Ascending aorta (tissue), 2 donors: Measurements from ENCODE around the gene PCDHGA5. TPM values are rescaled to one million over a fixed set of nuclear protein-coding genes. Genes with fewer than 3 reads are reported as not detected.
"Not testable (repeated sequence)": the region's sequence is repeated elsewhere in the genome, so short reads cannot be mapped to it uniquely, and the experiment has no call there.

ENCODE experiments used
- DNase-seq, 2 donors: peaks; one replicate each; pipeline ENCODE4 v3.0.0-alpha.2; 2019; ENCODE audit warnings: low spot score in 2 of 2
- H3K27ac ChIP-seq, 2 donors: fragments of 200-600 bp; sonication (generic); one replicate each; pipeline ENCODE4 v1.5.1; 2016 to 2017; ENCODE audit warnings: mild to moderate bottlenecking in 1 of 2
- H3K27me3 ChIP-seq: fragments of 200-600 bp; sonication (generic); one replicate; pipeline ENCODE4 v1.5.1; 2017
- H3K36me3 ChIP-seq, 2 donors: fragments of 200-600 bp; sonication (generic); one replicate each; pipeline ENCODE4 v1.5.1; 2016
- H3K4me1 ChIP-seq, 2 donors: fragments of 200-600 bp; sonication (generic); one replicate each; pipeline ENCODE4 v1.5.1; 2016 to 2017; ENCODE audit warnings: mild to moderate bottlenecking in 1 of 2
- H3K4me3 ChIP-seq, 2 donors: fragments of 200-600 bp; sonication (generic); one replicate each; pipeline ENCODE4 v1.5.1; 2016 to 2017; ENCODE audit warnings: mild to moderate bottlenecking in 1 of 2
- H3K9me3 ChIP-seq, 2 donors: fragments of 200-600 bp; sonication (generic); one replicate each; pipeline ENCODE4 v1.5.1; 2016
- CTCF ChIP-seq, 3 experiments: fragments of 200-600 bp in 2 of 3; fragments of 450-650 bp in 1 of 3; sonication (generic) in 2 of 3; IDR thresholded peaks; one replicate each; pipeline ENCODE4 v1.5.1; 2016 to 2019; ENCODE audit warnings: antibody characterized with exemption in 3 of 3, mild to moderate bottlenecking in 1 of 3, moderate library complexity in 1 of 3
- intact Hi-C: fragments of 100-400 bp; cut with DNase I; formaldehyde crosslinking; loops from one replicate; pipeline ENCODE4 v1.15.1; 2023
- total RNA-seq: library from RNA; depleted of rRNA; stranded (reverse); fragments of >200 nt; gene quantifications from one replicate; pipeline ENCODE4 v1.1.0, GENCODE V29; 2016

Gene PCDHGA5
- total RNA-seq, 1 donor from 2014 or later = 4.5 TPM

- no peak overlapping the region for H3K4me3 ChIP-seq
- no peak overlapping the region for H3K27ac ChIP-seq
- no peak for DNase-seq
- H3K9me3 ChIP-seq = peaks cover 88 to 100% of the 10 kb centered on the region in 2 donors
- H3K4me1 ChIP-seq = no peaks in the 10 kb centered on the region
- no peak for TF ChIP-seq CTCF (IDR thresholded peaks at IDR 0.05)
- H3K27me3 ChIP-seq = no peaks in the 10 kb centered on the region
- intact Hi-C loops = no loop called here
- H3K36me3 ChIP-seq = no peaks in the 10 kb centered on the region
Observed at GRCh38 chr5:141374627-141375026, 10.7 kb downstream of the PCDHGA5 start.

GRCh38 chr5:141375444-141376155 lies 11.6 kb downstream of the PCDHGA5 start:
- H3K9me3 ChIP-seq = peaks cover 90 to 99% of the 10 kb centered on the region in 2 donors
- H3K27ac ChIP-seq, H3K27me3 ChIP-seq, H3K36me3 ChIP-seq, DNase-seq, H3K4me1 ChIP-seq, intact Hi-C loops, H3K4me3 ChIP-seq: not testable (repeated sequence)

- TF ChIP-seq CTCF (IDR thresholded peaks at IDR 0.05) = no peak
- H3K4me3 ChIP-seq = peak within 1 kb of the TSS; percentile 19 to 21
- intact Hi-C loops = no loop called here
Observed at GRCh38 chr5:141382469-141383294, 18.7 kb downstream of the PCDHGA5 start, which contains the start of gene PCDHGA7. PCDHGA7 (plus strand) TSS chr5:141382742; CDS start chr5:141382900, 158 bp downstream.

GRCh38 chr5:141383345-141383744 lies 19.4 kb downstream of the PCDHGA5 start:
- DNase-seq = no peak
- Histone ChIP-seq H3K9me3 (peaks cover 81 to 96% of the 10 kb centered on the region in 2 donors), H3K27ac (no peak overlapping the region), H3K4me1 (no peaks in the 10 kb centered on the region), H3K27me3 (no peaks in the 10 kb centered on the region), H3K4me3 (no peak overlapping the region), H3K36me3 (peaks cover 0 to 6% of the 10 kb centered on the region in 2 donors)
- intact Hi-C loops = no loop called here
- no peak for TF ChIP-seq CTCF (IDR thresholded peaks at IDR 0.05)

More at GRCh38 chr5:141382469-141383294, 18.7 kb downstream of the PCDHGA5 start, which contains the start of gene PCDHGA7:
- DNase-seq = no peak
- H3K27ac ChIP-seq = no peak within 1 kb of the TSS
- H3K9me3 ChIP-seq = peaks cover 85 to 99% of the 10 kb centered on the region in 2 donors
- no peaks in the 10 kb centered on the region for H3K27me3 ChIP-seq
- H3K36me3 ChIP-seq = peaks cover 0 to 6% of the 10 kb centered on the region in 2 donors
- H3K4me1 ChIP-seq = no peaks in the 10 kb centered on the region

- no peak overlapping the region for H3K4me3 ChIP-seq
- no peaks in the 10 kb centered on the region for H3K27me3 ChIP-seq
- H3K27ac ChIP-seq = no peak overlapping the region
- no peak for TF ChIP-seq CTCF (IDR thresholded peaks at IDR 0.05)
- DNase-seq = no peak
- H3K4me1 ChIP-seq = no peaks in the 10 kb centered on the region
- intact Hi-C loops = no loop called here
- H3K36me3 ChIP-seq = peaks cover 0 to 6% of the 10 kb centered on the region in 2 donors
- H3K9me3 ChIP-seq = peaks cover 86 to 96% of the 10 kb centered on the region in 2 donors
Observed at GRCh38 chr5:141384471-141385267, 20.7 kb downstream of the PCDHGA5 start.
